ENCODE results near the gene CRISPLD2.
"Not testable (repeated sequence)": the region's sequence is repeated elsewhere in the genome, so short reads cannot be mapped to it uniquely, and the experiment has no call there.

Gene CRISPLD2

GRCh38 chr16:84821728-84822689 is 2.2 kb downstream of the CRISPLD2 start:
- no peak for DNase-seq (ENCODE audit: low spot score)

GRCh38 chr16:84822990-84823389 is 3.2 kb downstream of the CRISPLD2 start:
- no peak for DNase-seq (ENCODE audit: low spot score)

DNA sequence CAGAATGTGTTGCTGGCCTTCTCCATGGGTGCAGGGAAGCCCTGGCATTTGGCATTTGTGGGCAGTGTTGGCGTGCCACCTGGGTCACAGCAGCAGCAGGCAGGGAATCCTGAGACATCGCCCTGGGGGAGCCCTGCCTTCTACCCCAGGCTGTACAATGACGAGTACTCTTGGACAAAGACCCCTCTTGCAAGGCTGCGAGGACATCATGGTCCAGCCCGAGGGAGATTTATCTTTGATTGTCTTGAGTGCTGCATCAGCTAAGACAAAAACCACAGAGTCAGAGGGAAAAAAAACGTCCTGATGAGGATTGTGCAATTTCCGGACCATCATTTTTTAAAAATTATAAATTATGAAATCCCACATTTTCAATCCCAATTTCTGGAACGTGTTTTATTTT is 3.7 kb downstream of the CRISPLD2 start:
- peak; percentile 40 for DNase-seq (ENCODE audit: low spot score)

GRCh38 chr16:84823926-84824325 is 4.1 kb downstream of the CRISPLD2 start:
- no peak for DNase-seq (ENCODE audit: low spot score)

DNA sequence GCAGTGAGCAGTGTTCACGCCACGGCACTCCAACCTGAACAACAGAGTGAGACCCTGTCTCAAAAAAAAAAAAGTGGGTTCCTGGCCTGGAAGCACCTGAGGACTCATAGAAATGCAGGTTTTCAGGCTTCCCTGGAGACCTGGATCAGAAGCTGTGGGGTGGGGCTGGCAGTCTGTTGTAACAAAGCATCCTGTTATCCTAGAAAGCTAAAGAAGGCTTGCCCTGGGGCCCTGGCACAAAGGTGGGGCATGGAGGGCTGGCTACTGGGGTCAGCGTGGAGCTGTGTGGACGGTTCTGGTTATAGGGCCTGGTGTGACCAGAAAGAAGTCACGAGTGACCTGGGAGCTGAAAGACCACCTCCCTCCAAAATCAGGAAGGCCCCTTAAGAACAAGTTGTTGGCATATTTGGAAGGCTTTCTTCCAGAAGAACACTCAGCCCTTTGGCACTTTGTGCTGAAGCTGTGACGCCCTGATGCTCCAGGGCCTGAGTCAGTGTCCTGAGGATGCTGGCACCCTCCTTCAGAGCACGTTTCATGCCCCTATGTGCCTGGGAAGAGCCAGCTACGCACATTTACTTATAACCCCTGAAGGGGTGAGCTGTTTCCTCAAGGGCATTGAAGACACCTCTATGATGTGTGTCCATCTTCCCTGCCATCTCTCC is 6.2 kb downstream of the CRISPLD2 start:
- DNase-seq (ENCODE audit: low spot score): peak; percentile 60

GRCh38 chr16:84826558-84826941 is 6.8 kb downstream of the CRISPLD2 start:
- DNase-seq (ENCODE audit: low spot score): peak; percentile 34

DNA sequence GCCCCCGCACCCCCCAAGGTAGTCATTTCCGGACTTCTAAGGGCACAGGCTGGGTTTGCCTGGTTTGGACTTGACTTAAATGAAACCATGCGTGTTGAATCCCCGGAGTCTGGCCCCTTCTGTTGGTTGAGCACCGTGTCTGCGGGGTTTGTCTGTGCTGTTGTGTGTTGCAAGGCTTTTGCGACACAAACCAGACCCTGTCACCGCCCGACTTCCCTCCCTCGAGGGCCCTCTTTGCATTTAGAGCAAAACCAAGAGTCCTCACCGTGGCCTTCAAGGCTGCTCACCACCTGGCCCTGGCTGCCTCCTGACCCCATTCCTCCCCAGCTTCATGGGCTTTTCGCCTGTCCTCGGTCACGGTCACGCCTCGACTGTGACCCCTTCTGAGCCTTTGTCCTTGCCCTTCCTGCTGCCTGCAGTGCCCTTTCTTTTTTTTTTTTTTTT is 7.4 kb downstream of the CRISPLD2 start:
- DNase-seq (ENCODE audit: low spot score): no peak

DNA sequence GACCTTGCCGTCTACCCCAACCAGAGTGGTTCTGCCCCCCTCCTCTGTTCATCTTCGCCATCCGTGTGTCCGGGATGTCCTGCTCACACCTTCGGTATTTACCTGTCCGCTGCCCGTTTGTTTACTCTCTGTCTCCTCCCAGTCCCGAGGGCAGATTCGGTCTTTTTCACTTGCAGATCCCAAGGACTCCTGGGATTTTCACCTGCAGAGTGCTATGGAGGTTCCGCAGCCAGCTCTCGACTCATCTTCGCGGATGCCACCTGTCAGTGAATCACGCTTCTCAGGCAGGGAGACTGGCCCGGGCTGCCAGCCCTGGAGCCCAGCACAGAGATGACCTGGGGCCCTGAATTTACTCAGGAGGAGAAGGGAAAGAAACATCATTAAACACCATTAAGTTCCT is 8.1 kb downstream of the CRISPLD2 start:
- DNase-seq (ENCODE audit: low spot score): no peak

DNA sequence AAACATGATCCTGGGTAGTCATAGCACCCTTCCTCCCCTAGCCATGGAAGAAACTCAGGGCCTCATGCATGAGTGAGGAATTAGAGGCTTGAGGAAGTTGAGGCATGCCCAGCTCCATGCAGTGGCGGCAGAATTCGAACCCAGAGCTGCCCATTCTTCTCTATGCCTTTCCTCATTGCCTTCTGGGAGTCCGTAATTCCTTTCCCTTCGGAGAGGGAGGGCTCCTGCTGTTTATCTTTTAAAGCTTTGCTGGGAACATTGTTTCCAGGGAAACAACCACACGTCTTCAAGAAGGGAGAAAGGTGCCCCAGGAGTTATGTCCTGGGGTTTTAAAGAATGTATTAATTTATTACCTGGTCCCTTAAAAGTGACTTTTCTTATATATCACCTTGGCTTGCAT is 8.5 kb downstream of the CRISPLD2 start:
- no peak for DNase-seq (ENCODE audit: low spot score)

- DNase-seq (ENCODE audit: low spot score): peak; percentile 82
These were observed 9.6 kb downstream of the CRISPLD2 start for GRCh38 chr16:84829168-84829965.

DNA sequence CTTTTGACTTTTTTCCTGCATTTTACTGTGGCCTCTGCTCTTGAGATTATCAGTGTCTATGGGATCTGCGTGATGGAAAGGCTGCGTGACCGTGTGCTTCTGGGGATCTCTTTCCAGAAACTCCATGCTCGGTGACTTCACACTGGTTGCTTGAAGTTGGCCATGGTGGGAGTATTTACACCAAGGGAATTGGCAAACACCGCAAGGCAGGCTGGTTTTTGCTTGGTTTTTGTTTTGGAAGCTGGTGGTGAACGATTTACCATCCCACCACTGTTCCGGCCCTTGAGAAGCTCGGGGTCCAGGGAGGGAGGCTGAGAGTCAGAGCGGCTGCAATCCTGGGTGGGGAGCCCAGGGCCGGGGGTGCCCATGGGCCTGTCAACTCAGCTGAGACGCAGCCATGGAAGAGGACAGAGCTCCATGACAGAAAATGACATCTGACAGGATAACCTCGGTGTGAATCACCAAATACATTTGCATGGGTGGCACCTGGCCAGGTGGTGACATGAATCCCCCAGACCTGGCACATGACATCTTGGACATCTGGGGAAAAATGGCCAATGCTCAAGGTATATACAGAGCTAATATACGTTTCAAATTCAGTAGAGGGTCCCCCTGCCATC is 11.1 kb downstream of the CRISPLD2 start:
- no peak for DNase-seq (ENCODE audit: low spot score)

DNA sequence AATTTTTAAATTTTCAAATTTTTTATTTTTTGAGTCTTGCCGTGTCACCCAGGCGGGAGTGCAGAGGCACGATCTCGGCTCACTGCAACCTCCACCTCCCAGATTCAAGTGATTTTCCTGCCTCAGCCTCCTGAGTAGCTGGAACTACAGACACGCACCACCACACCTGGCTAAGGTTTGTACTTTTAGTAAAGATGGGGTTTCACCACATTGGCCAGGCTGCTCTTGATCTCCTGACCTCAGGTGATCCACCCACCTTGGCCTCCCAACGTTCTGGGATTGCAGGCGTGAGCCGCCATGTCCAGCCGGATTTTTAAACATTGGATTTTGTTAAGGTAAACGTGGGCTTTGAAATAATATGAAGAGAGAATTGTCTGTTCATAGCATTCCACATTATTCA is 11.9 kb downstream of the CRISPLD2 start:
- not testable (repeated sequence) for DNase-seq (ENCODE audit: low spot score)

GRCh38 chr16:84832488-84833143 is 12.8 kb downstream of the CRISPLD2 start:
- DNase-seq (ENCODE audit: low spot score): peak; percentile 86

DNA sequence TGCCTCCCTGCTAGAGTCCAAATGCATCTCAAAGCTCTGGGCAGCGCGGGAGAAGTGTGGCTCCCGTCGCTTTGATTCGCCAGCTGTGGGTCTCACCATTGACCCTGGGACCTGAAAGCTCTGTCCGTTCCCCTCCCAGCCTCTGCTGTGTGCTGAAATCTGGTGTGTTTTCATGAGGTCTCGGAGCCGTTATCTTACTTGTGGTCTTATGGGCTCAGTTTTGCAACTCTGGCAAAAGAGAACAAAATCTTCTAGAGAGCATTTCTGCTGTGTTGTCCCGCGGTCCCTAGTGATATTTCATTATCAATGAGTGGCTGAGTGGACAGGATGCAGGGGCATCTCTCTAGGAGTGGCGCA is 13.3 kb downstream of the CRISPLD2 start:
- DNase-seq (ENCODE audit: low spot score): no peak

DNA sequence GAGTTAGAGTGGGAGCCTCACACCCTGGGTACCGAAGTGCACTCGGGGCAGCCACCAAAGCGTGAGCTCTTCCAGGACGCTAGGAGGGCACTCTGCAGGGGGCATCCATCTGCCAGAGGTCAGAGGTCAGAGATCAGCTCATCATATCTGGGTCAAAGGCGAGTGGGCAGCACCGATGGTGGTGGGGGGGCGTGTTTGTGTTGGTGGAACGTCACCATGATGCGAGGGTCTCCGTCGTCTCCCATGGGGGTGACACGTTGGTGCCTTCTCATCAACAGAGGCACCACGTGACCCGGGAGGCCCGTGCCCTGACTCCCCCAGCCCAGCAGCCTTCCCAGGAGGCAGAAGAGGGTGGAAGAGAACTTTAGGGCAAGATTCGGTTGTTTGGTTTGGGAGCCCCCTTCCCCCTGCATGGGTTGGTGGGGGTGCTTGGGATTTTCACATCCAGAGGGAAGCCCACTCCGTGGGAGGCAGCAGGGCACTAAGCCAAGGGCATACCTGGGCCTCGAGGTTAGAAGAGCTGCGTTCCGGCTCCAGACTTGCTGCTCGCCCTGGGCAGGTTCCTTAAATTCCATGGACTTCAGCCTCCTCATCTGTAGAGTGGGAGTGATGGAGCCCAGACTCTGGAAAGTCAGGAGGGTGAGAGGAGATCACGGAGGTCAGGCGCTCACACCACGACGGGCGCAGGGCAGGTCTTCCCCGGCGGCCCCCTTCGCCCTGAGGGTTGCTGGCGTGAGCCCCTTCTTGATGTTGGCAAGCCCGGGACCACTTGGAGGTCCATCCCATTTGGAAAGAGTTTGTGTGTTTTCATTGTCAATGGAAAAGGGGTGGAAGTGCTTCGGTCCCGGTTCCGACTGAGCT is 14.0 kb downstream of the CRISPLD2 start:
- DNase-seq (ENCODE audit: low spot score): no peak

GRCh38 chr16:84834403-84834772 is 14.6 kb downstream of the CRISPLD2 start:
- DNase-seq (ENCODE audit: low spot score): no peak

DNA sequence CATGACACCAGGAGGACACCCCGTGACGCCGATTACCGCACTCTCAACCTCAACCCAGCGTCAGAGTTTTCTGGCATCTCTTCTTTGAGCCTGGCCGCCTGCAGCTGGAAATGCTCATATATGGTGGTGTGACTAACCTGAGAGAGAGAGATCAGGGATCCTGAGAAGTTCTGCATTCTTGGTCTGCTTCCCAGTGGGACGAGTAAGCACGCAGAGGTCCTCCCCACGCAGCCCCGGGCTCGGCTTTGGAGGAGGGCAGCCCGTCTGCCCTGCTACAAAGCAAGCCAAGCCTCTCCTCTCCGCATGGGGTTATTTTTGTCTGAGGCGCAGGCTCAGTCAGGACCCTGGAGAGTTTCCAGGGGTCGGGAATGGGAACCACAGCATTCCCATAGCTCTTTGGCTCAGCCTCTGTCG is 16.5 kb downstream of the CRISPLD2 start:
- DNase-seq (ENCODE audit: low spot score): peak; percentile 98

DNA sequence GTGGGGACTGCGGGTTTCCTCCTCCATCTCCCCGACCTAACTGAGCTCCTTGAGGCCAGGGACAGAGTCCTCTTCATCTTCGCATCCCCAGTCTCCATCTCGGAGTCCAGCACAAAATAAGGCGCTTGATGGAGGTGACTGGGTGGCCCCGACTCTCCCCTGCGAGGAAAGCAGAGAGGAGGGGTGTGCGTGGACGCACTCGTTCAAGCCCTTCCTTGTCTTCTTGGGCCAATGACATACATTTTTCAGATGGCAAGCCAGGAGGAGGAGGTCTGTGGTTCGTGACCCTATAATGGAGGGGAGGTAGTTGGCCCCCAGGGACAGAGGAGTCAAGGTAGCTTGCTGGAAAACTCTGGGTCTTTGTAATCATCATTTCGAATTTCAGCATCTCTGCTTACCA is 17.2 kb downstream of the CRISPLD2 start:
- no peak for DNase-seq (ENCODE audit: low spot score)

GRCh38 chr16:84838383-84838948 is 18.7 kb downstream of the CRISPLD2 start:
- no peak for DNase-seq (ENCODE audit: low spot score)

- no peak for DNase-seq (ENCODE audit: low spot score)
These were observed 19.3 kb downstream of the CRISPLD2 start for GRCh38 chr16:84839054-84839453.

All from AG08395 (cell line).